HFF-Myc (cell line): ENCODE measurements around the gene JDP2.

Experiments used
- DNase-seq: peaks from one replicate; pipeline ENCODE4 v3.0.0-alpha.2; 2011; ENCODE audit warnings: low read depth; ENCODE audit errors: extremely low read depth
- H3K4me3 ChIP-seq: replicated peaks from 2 replicates; pipeline ENCODE4 v1.5.1; 2011; ENCODE audit warnings: low read depth, mild to moderate bottlenecking, control low read depth, low read length
- CTCF ChIP-seq: IDR thresholded peaks from 2 replicates; pipeline ENCODE4 v1.5.1; 2012; ENCODE audit warnings: mild to moderate bottlenecking, low read depth, low read length, control low read depth; ENCODE audit errors: missing control alignments

JDP2 gene

GRCh38 chr14:75477881-75478280, 50.1 kb downstream of the JDP2 start:
- DNase-seq, result no peak
- no peak overlapping the region for H3K4me3 ChIP-seq
- no peak for TF ChIP-seq CTCF

GRCh38 chr14:75479770-75480600, 52.2 kb downstream of the JDP2 start:
- no peak for TF ChIP-seq CTCF
- no peak overlapping the region for H3K4me3 ChIP-seq
- DNase-seq, result no peak

GRCh38 chr14:75482366-75482765, 54.5 kb downstream of the JDP2 start:
- no peak for DNase-seq
- H3K4me3 ChIP-seq, result no peak overlapping the region
- no peak for TF ChIP-seq CTCF

GRCh38 chr14:75484711-75485429, 57.0 kb downstream of the JDP2 start:
- no peak for DNase-seq
- no peak for TF ChIP-seq CTCF
- H3K4me3 ChIP-seq, result no peak overlapping the region

- TF ChIP-seq CTCF, result no peak
- H3K4me3 ChIP-seq, result no peak overlapping the region
- DNase-seq, result no peak
These were observed 58.5 kb downstream of the JDP2 start for GRCh38 chr14:75486318-75486717.

GRCh38 chr14:75487155-75487671, 59.4 kb downstream of the JDP2 start:
- no peak overlapping the region for H3K4me3 ChIP-seq
- DNase-seq, result no peak
- TF ChIP-seq CTCF, result no peak
